ENCODE results near the gene TSC22D3. TPM values are rescaled to one million over a fixed set of nuclear protein-coding genes. Genes with fewer than 3 reads are reported as not detected.

TSC22D3 gene
- total RNA-seq (2022; extraction: Qiagen RNA extraction; ENCODE audit: low read depth) = 25.4 to 28.3 TPM (median 26.8 TPM) in 5 replicates

GRCh38 chrX:107775734-107776511 lies at the start of gene TSC22D3:
TSS of gene TSC22D3 (minus strand) at chrX:107775787. CDS start at chrX:107775419, 368 bp downstream.

GRCh38 chrX:107777536-107777832 lies 1.9 kb upstream of the TSC22D3 start, which contains the start of gene NCBP2L:
TSS of gene NCBP2L (plus strand) at chrX:107777733. CDS start at chrX:107794221, 16,488 bp downstream.

Other genes starting within 250 kb of the TSC22D3 start
- gene PRPS1, start 147.3 kb downstream of the TSC22D3 start, total RNA-seq (2022; extraction: Qiagen RNA extraction; ENCODE audit: low read depth) = 97.3 to 114 TPM (median 110 TPM) in 5 replicates
- not detected in 5 replicates for gene NCBP2L, start 1.9 kb upstream of the TSC22D3 start, total RNA-seq (2022; extraction: Qiagen RNA extraction; ENCODE audit: low read depth)
- gene MID2, start 50.1 kb upstream of the TSC22D3 start, total RNA-seq (2022; extraction: Qiagen RNA extraction; ENCODE audit: low read depth) = 6.1 to 10.6 TPM (median 6.7 TPM) in 5 replicates
- not detected in 5 replicates for gene TEX13B, start 206.6 kb upstream of the TSC22D3 start, total RNA-seq (2022; extraction: Qiagen RNA extraction; ENCODE audit: low read depth)